Measurements from ENCODE around the gene TTLL13. TPM values are rescaled to one million over a fixed set of nuclear protein-coding genes. Genes with fewer than 3 reads are reported as not detected.
A peak's percentile ranks its signal among the peaks of the same experiment; 100 is the strongest.

TTLL13 gene
- total and polyA plus RNA-seq, 2 of the 8 experiments (the other 6 are each of a cell fraction or from before 2014, with no cell fraction given): 0.03 TPM; not detected in 1

GRCh38 chr15:90294159-90294558 is 44.8 kb downstream of the TTLL13 start:
- no peak overlapping the region for H3K9ac ChIP-seq (replicated peaks in 1 of 4; ENCODE audit: extremely low read depth in 1 of 4, low read depth in 3 of 4, low read length in 3 of 4)
- H3K4me2 ChIP-seq (ENCODE audit: insufficient read depth in 1 of 2, low read depth in 2 of 2, low read length in 2 of 2): no peak overlapping the region
- no peaks in the 10 kb centered on the region for H3K9me3 ChIP-seq (ENCODE audit: insufficient read depth in 2 of 2, low read depth in 1 of 2, low read length in 1 of 2)
- H2AFZ ChIP-seq (ENCODE audit: low read length): no peak overlapping the region
- 0 out of 2 replicates have a peak overlapping the region, but pooled peaks have one; percentile 95 for H2BK15ac ChIP-seq (ENCODE audit: low read length)
- H3K56ac ChIP-seq (replicated peaks; ENCODE audit: insufficient read length, low read depth, low read length): no peak overlapping the region
- TF ChIP-seq ZNF274 (IDR thresholded peaks at IDR 0.05; ENCODE audit: borderline replicate concordance, extremely low read depth, low read length) (no peak), SUZ12 (IDR thresholded peaks at IDR 0.05; ENCODE audit: low read length) (no peak), SIX5 (IDR thresholded peaks at IDR 0.05; ENCODE audit: low read depth, low read length) (no peak), BRCA1 (IDR thresholded peaks at IDR 0.05; ENCODE audit: low read depth, low read length) (no peak), EGR1 (IDR thresholded peaks at IDR 0.05; ENCODE audit: borderline replicate concordance, low read depth, low read length) (no peak), E2F6 (IDR thresholded peaks at IDR 0.05) (no peak), USF2 (IDR thresholded peaks at IDR 0.05; ENCODE audit: low read length) (no peak), CBX5 (IDR thresholded peaks at IDR 0.05; ENCODE audit: low read depth, low read length) (no peak), GTF2F1 (IDR thresholded peaks at IDR 0.05; ENCODE audit: borderline replicate concordance, low read depth, low read length) (no peak), KDM5A (IDR thresholded peaks at IDR 0.05; ENCODE audit: low read length) (no peak), POLR2AphosphoS5 (IDR thresholded peaks at IDR 0.05; ENCODE audit: low read depth, low read length) (no peak), POLR2A (IDR thresholded peaks at IDR 0.05; ENCODE audit: control extremely low read depth in 1 of 2, low read depth in 2 of 2, low read length in 2 of 2) (no peak)
- no peak overlapping the region for H3K27ac ChIP-seq (ENCODE audit: low read depth, low read length)
- no peak overlapping the region for H3K18ac ChIP-seq (ENCODE audit: extremely low read depth, low read length)
- ChIA-PET POLR2A (ENCODE audit: partially characterized antibody) (interaction anchor here (1.1 kb wide), 1 partner anchor 175 kb away, joined by 3 read pairs; no protein-coding TSS in a partner anchor), CTCF (ENCODE audit: partially characterized antibody) (interaction anchor here (0.5 to 4.6 kb wide), 33 partner anchors 9 to 638 kb away, joined by 3 to 46 read pairs (median 4); partner anchors contain the start of genes HDDC3 and NGRN)
- no peak overlapping the region for H2BK120ac ChIP-seq (replicated peaks; ENCODE audit: low read depth, low read length)
- H2BK5ac ChIP-seq (ENCODE audit: low read depth, low read length): 0 out of 2 replicates have a peak overlapping the region, but pooled peaks have one; percentile 40
- no peak overlapping the region for H3K14ac ChIP-seq (ENCODE audit: insufficient read length)
- peaks cover 0 to 8% (median 5%) of the 10 kb centered on the region in 4 experiments; a peak in 6 of 7 replicates for H3K4me1 ChIP-seq (replicated peaks in 1 of 4; ENCODE audit: control insufficient read depth in 3 of 4, insufficient read depth in 4 of 4, low read length in 3 of 4)
- H4K5ac ChIP-seq (ENCODE audit: insufficient read length, low read depth, low read length): no peak overlapping the region
- no peak for DNase-seq (ENCODE audit: low read depth in 1 of 2, low spot score in 2 of 2)
- no peaks in the 10 kb centered on the region for H4K20me1 ChIP-seq (replicated peaks in 1 of 2; ENCODE audit: control insufficient read depth in 1 of 2, insufficient read depth in 2 of 2, low read length in 2 of 2)
- FAIRE-seq: no peak
- no peak overlapping the region for H2BK20ac ChIP-seq (ENCODE audit: low read length)
- H2AK5ac ChIP-seq (ENCODE audit: low read depth, low read length): no peak overlapping the region
- H3K4me3 ChIP-seq (ENCODE audit: extremely low read depth in 1 of 4, insufficient read depth in 2 of 4, low read depth in 3 of 4, low read length in 4 of 4): no peak overlapping the region
- no peaks in the 10 kb centered on the region for H3K79me1 ChIP-seq (ENCODE audit: low read depth, low read length)
- H4K91ac ChIP-seq (replicated peaks; ENCODE audit: insufficient read length, low read length): no peak overlapping the region
- WGBS, 2 experiments (ENCODE audit: extremely low coverage in 1 of 2, insufficient coverage in 1 of 2, insufficient read length in 1 of 2, insufficient replicate concordance in 2 of 2, low coverage in 1 of 2, low lambda C conversion rate in 2 of 2, missing lambda C conversion rate in 1 of 2): 96% methylated on average over 6 of the region's 6 CpGs; no CpG with 5 or more reads in 1 of the 2 experiments
- no peak overlapping the region for H3K23ac ChIP-seq (ENCODE audit: insufficient read length)
- H4K8ac ChIP-seq (ENCODE audit: extremely low read depth, insufficient read depth, low read length): no peak overlapping the region
- H3K79me2 ChIP-seq (ENCODE audit: control insufficient read depth in 1 of 2, insufficient read depth in 2 of 2, low read length in 2 of 2): no peaks in the 10 kb centered on the region
- no peak overlapping the region for H2BK12ac ChIP-seq (ENCODE audit: low read depth, low read length)
- no peak overlapping the region for H3K4ac ChIP-seq (replicated peaks; ENCODE audit: insufficient read length, low read depth, low read length)
- no peaks in the 10 kb centered on the region for H3K27me3 ChIP-seq (replicated peaks in 1 of 4; ENCODE audit: control insufficient read depth in 3 of 4, extremely low read depth in 1 of 4, insufficient read depth in 3 of 4, low read length in 3 of 4)
- no peaks in the 10 kb centered on the region for H3K23me2 ChIP-seq (ENCODE audit: low read depth, low read length)
- H3K36me3 ChIP-seq (ENCODE audit: control insufficient read depth in 2 of 4, insufficient read depth in 4 of 4, low read length in 3 of 4): no peaks in the 10 kb centered on the region
